Uterus (tissue), 4 donors: Measurements from ENCODE around the gene NOL3. TPM values are rescaled to one million over a fixed set of nuclear protein-coding genes. Genes with fewer than 3 reads are reported as not detected.

ENCODE experiments used
- DNase-seq, 2 donors: peaks; one replicate each; pipeline ENCODE4 v3.0.0-alpha.2; 2019 to 2020
- H3K27ac ChIP-seq, 2 donors: fragments of 200-600 bp; sonication (generic); 1 replicate in 1 of 2; 2 replicates in 1 of 2; pipeline ENCODE4 v1.5.1; 2016 to 2018
- H3K27me3 ChIP-seq, 2 donors: fragments of 200-600 bp; sonication (generic); one replicate each; pipeline ENCODE4 v1.5.1; 2018 to 2019; ENCODE audit warnings: control low read depth in 1 of 2
- H3K36me3 ChIP-seq, 2 donors: fragments of 200-600 bp; sonication (generic); one replicate each; pipeline ENCODE4 v1.5.1; 2019; ENCODE audit warnings: control low read depth in 1 of 2
- H3K4me1 ChIP-seq, 2 donors: fragments of 200-600 bp; sonication (generic); one replicate each; pipeline ENCODE4 v1.5.1; 2018 to 2019; ENCODE audit warnings: control low read depth in 1 of 2
- H3K4me3 ChIP-seq, 2 donors: fragments of 200-600 bp; sonication (generic); 1 replicate in 1 of 2; 2 replicates in 1 of 2; pipeline ENCODE4 v1.5.1; 2018 to 2019; ENCODE audit warnings: mild to moderate bottlenecking in 1 of 2
- H3K9me3 ChIP-seq, 2 donors: fragments of 200-600 bp; sonication (generic); one replicate each; pipeline ENCODE4 v1.5.1; 2019; ENCODE audit warnings: control low read depth in 1 of 2
- POLR2A ChIP-seq, 2 donors: fragments of 450-650 bp; IDR thresholded peaks; one replicate each; pipeline ENCODE4 v1.6.1; 2016; ENCODE audit warnings: antibody characterized with exemption in 2 of 2, mild to moderate bottlenecking in 1 of 2, moderate library complexity in 1 of 2
- intact Hi-C: fragments of 100-400 bp; cut with DNase I; formaldehyde crosslinking; loops from one replicate; pipeline ENCODE4 v1.15.1; 2023; ENCODE audit warnings: low total_unique reads
- total RNA-seq, 4 donors: library from RNA; depleted of rRNA in 3 of 4; stranded (reverse); fragments of >200 nt in 3 of 4; gene quantifications; one replicate each; pipeline versions ENCODE4 v1.1.0 to v1.2.4, GENCODE V29; 2014 to 2023
- TF ChIP-seq, protein P1 (sequence below), 4 experiments: fragments of 200-600 bp in 2 of 4; fragments of 450-650 bp in 2 of 4; sonication (generic) in 2 of 4; IDR thresholded peaks; one replicate each; pipeline ENCODE4 v1.5.1; 2016 to 2019; ENCODE audit warnings: antibody characterized with exemption in 4 of 4, mild to moderate bottlenecking in 2 of 4, moderate library complexity in 1 of 4
- donor health status: DM: yes; HTN: yes; CAD: no.

The NOL3 gene
- total RNA-seq, 4 donors from 2014 or later = 3.3 to 29.7 (median 17.0) TPM

- no peak overlapping the region for H3K4me3 ChIP-seq
- no peaks in the 10 kb centered on the region for H3K27me3 ChIP-seq
- TF ChIP-seq, protein P1, sequence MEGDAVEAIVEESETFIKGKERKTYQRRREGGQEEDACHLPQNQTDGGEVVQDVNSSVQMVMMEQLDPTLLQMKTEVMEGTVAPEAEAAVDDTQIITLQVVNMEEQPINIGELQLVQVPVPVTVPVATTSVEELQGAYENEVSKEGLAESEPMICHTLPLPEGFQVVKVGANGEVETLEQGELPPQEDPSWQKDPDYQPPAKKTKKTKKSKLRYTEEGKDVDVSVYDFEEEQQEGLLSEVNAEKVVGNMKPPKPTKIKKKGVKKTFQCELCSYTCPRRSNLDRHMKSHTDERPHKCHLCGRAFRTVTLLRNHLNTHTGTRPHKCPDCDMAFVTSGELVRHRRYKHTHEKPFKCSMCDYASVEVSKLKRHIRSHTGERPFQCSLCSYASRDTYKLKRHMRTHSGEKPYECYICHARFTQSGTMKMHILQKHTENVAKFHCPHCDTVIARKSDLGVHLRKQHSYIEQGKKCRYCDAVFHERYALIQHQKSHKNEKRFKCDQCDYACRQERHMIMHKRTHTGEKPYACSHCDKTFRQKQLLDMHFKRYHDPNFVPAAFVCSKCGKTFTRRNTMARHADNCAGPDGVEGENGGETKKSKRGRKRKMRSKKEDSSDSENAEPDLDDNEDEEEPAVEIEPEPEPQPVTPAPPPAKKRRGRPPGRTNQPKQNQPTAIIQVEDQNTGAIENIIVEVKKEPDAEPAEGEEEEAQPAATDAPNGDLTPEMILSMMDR (IDR thresholded peaks at IDR 0.05) = no peak
- no peak for TF ChIP-seq POLR2A (IDR thresholded peaks at IDR 0.05)
- H3K9me3 ChIP-seq = no peaks in the 10 kb centered on the region
- intact Hi-C loops = no loop called here
- H3K27ac ChIP-seq = no peak overlapping the region
- H3K4me1 ChIP-seq = no peaks in the 10 kb centered on the region
- DNase-seq = no peak
- H3K36me3 ChIP-seq = no peaks in the 10 kb centered on the region
Measured at GRCh38 chr16:67199808-67200198, 29.5 kb downstream of the NOL3 start.

GRCh38 chr16:67200491-67200890 lies 30.2 kb downstream of the NOL3 start:
- intact Hi-C loops = no loop called here
- H3K4me1 ChIP-seq = no peaks in the 10 kb centered on the region
- no peak overlapping the region for H3K27ac ChIP-seq
- no peaks in the 10 kb centered on the region for H3K27me3 ChIP-seq
- no peak for DNase-seq
- TF ChIP-seq POLR2A (IDR thresholded peaks at IDR 0.05) = no peak
- TF ChIP-seq, protein P1 (IDR thresholded peaks at IDR 0.05) = no peak
- H3K4me3 ChIP-seq = no peak overlapping the region
- H3K36me3 ChIP-seq = no peaks in the 10 kb centered on the region
- no peaks in the 10 kb centered on the region for H3K9me3 ChIP-seq

GRCh38 chr16:67201411-67202345 lies 31.3 kb downstream of the NOL3 start:
- intact Hi-C loops = no loop called here
- no peaks in the 10 kb centered on the region for H3K9me3 ChIP-seq
- H3K27ac ChIP-seq = no peak overlapping the region
- H3K4me3 ChIP-seq = no peak overlapping the region
- H3K27me3 ChIP-seq = no peaks in the 10 kb centered on the region
- no peaks in the 10 kb centered on the region for H3K4me1 ChIP-seq
- no peak for DNase-seq
- H3K36me3 ChIP-seq = no peaks in the 10 kb centered on the region
- TF ChIP-seq POLR2A (IDR thresholded peaks at IDR 0.05) = no peak
- TF ChIP-seq, protein P1 (IDR thresholded peaks at IDR 0.05) = no peak

- no peak for TF ChIP-seq POLR2A (IDR thresholded peaks at IDR 0.05)
- TF ChIP-seq, protein P1 (IDR thresholded peaks at IDR 0.05) = no peak
- intact Hi-C loops = no loop called here
- no peak overlapping the region for H3K27ac ChIP-seq
- no peak for DNase-seq
- H3K4me1 ChIP-seq = no peaks in the 10 kb centered on the region
- no peaks in the 10 kb centered on the region for H3K9me3 ChIP-seq
- H3K27me3 ChIP-seq = no peaks in the 10 kb centered on the region
- H3K36me3 ChIP-seq = no peaks in the 10 kb centered on the region
- H3K4me3 ChIP-seq = no peak overlapping the region
Measured at GRCh38 chr16:67202426-67202825, 32.1 kb downstream of the NOL3 start.

- TF ChIP-seq POLR2A (IDR thresholded peaks at IDR 0.05) = no peak
- TF ChIP-seq, protein P1 (IDR thresholded peaks at IDR 0.05) = no peak
- no peaks in the 10 kb centered on the region for H3K9me3 ChIP-seq
- H3K4me3 ChIP-seq = no peak overlapping the region
- no peak for DNase-seq
- no peaks in the 10 kb centered on the region for H3K36me3 ChIP-seq
- H3K27me3 ChIP-seq = no peaks in the 10 kb centered on the region
- H3K27ac ChIP-seq = no peak overlapping the region
- intact Hi-C loops = no loop called here
- H3K4me1 ChIP-seq = no peaks in the 10 kb centered on the region
Measured at GRCh38 chr16:67202956-67203493, 32.7 kb downstream of the NOL3 start.
